Left ventricle myocardium inferior (tissue), 1 donor: ENCODE results near the gene APLP2. TPM values are rescaled to one million over a fixed set of nuclear protein-coding genes. Genes with fewer than 3 reads are reported as not detected.

Source experiments
- DNase-seq: peaks from one replicate; pipeline ENCODE4 v3.0.0-alpha.2; 2020
- H3K27ac ChIP-seq: fragments of 200-600 bp; replicated peaks from 2 replicates; pipeline ENCODE4 v1.8.0; 2021
- H3K27me3 ChIP-seq: fragments of 200-600 bp; 2 replicates; pipeline ENCODE4 v1.8.0; 2021; ENCODE audit warnings: low read depth
- H3K36me3 ChIP-seq: fragments of 200-600 bp; 2 replicates; pipeline ENCODE4 v1.8.0; 2021
- H3K4me1 ChIP-seq: fragments of 200-600 bp; 2 replicates; pipeline ENCODE4 v1.8.0; 2021
- H3K4me3 ChIP-seq: fragments of 200-600 bp; 2 replicates; pipeline ENCODE4 v1.8.0; 2021; ENCODE audit warnings: mild to moderate bottlenecking, moderate library complexity
- H3K9me3 ChIP-seq: fragments of 200-600 bp; replicated peaks from 2 replicates; pipeline ENCODE4 v1.8.0; 2021
- intact Hi-C: fragments of 100-400 bp; cut with micrococcal nuclease; formaldehyde crosslinking; loops from one replicate; pipeline ENCODE4 v1.11.0; 2022
- total RNA-seq: library from RNA; stranded (reverse); fragmentation: NEBNext Ultra II Directional; extraction: Animal tissue kit (Norgen Biotek cat#: 25700); gene quantifications from one replicate; pipeline ENCODE4 v1.2.1, GENCODE V29; 2021
- TF ChIP-seq, protein P1 (sequence below): fragments of 200-600 bp; IDR thresholded peaks from 2 replicates; pipeline ENCODE4 v1.8.0; 2021; ENCODE audit warnings: antibody characterized with exemption, mild to moderate bottlenecking, borderline replicate concordance
- donor health status: DM: no; HTN: yes; CAD: no; lungs with severe emphysema.

APLP2 gene
- total RNA-seq, 1 donor from 2014 or later: 325 TPM

GRCh38 chr11:130025371-130025770 is 44.3 kb upstream of the APLP2 start:
- no peak overlapping the region for H3K4me3 ChIP-seq
- H3K36me3 ChIP-seq: no peaks in the 10 kb centered on the region
- no peak overlapping the region for H3K27ac ChIP-seq
- no peaks in the 10 kb centered on the region for H3K27me3 ChIP-seq
- DNase-seq: no peak
- no peaks in the 10 kb centered on the region for H3K9me3 ChIP-seq
- TF ChIP-seq, protein P1, sequence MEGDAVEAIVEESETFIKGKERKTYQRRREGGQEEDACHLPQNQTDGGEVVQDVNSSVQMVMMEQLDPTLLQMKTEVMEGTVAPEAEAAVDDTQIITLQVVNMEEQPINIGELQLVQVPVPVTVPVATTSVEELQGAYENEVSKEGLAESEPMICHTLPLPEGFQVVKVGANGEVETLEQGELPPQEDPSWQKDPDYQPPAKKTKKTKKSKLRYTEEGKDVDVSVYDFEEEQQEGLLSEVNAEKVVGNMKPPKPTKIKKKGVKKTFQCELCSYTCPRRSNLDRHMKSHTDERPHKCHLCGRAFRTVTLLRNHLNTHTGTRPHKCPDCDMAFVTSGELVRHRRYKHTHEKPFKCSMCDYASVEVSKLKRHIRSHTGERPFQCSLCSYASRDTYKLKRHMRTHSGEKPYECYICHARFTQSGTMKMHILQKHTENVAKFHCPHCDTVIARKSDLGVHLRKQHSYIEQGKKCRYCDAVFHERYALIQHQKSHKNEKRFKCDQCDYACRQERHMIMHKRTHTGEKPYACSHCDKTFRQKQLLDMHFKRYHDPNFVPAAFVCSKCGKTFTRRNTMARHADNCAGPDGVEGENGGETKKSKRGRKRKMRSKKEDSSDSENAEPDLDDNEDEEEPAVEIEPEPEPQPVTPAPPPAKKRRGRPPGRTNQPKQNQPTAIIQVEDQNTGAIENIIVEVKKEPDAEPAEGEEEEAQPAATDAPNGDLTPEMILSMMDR: no peak
- no peaks in the 10 kb centered on the region for H3K4me1 ChIP-seq
- intact Hi-C loops: no loop called here

GRCh38 chr11:130029137-130029536 is 40.6 kb upstream of the APLP2 start:
- no peak overlapping the region for H3K27ac ChIP-seq
- H3K4me1 ChIP-seq: no peaks in the 10 kb centered on the region
- intact Hi-C loops: no loop called here
- no peak for DNase-seq
- no peaks in the 10 kb centered on the region for H3K9me3 ChIP-seq
- H3K4me3 ChIP-seq: no peak overlapping the region
- no peaks in the 10 kb centered on the region for H3K27me3 ChIP-seq
- H3K36me3 ChIP-seq: no peaks in the 10 kb centered on the region
- TF ChIP-seq, protein P1: no peak

DNA sequence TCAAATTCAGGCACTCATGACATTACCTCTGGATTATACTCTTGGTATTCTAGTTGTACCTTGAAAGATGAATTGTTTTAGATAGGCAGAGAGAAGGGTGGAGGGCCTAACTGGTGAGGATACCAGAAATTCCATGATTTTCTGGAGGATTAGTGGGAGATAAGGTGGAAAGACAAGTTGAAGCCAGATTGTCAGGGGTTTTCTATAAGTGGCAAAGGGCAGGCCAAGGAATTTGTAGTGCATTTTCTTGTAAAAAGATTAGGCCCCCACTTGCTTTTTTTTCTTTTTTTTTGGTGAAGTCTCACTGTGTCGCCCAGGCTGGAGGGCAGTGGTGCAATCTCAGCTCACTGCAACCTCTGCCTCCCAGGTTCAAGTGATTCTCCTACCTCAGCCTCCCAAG is 38.6 kb upstream of the APLP2 start:
- TF ChIP-seq, protein P1: no peak
- H3K4me1 ChIP-seq: no peaks in the 10 kb centered on the region
- intact Hi-C loops: no loop called here

DNA sequence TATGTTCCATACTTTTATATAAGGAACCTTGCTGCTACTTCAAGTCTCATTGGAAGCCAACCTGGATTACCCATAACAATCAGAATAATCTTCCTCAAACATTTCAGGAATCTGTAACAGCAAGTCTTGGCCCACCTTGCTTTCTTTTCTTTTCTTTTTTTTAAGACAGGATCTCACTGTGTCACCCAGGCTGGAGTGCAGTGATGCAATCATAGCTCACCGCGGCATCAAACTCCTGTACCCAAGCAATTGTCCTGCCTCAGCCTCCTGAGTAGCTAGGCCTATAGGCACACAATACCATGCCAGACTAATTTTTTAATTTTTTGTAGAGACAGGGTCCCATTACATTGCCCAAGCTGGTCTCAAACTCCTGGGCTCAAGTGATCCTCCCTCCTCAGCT is 37.7 kb upstream of the APLP2 start:
- TF ChIP-seq, protein P1: no peak
- no peaks in the 10 kb centered on the region for H3K9me3 ChIP-seq
- no peaks in the 10 kb centered on the region for H3K27me3 ChIP-seq
- no peak overlapping the region for H3K27ac ChIP-seq
- no peak for DNase-seq
- no peak overlapping the region for H3K4me3 ChIP-seq
- no peaks in the 10 kb centered on the region for H3K4me1 ChIP-seq
- no peaks in the 10 kb centered on the region for H3K36me3 ChIP-seq
- intact Hi-C loops: no loop called here

More for the DNA sequence above, 38.6 kb upstream of the APLP2 start:
- H3K4me3 ChIP-seq: no peak overlapping the region
- no peaks in the 10 kb centered on the region for H3K36me3 ChIP-seq
- H3K9me3 ChIP-seq: no peaks in the 10 kb centered on the region
- no peak overlapping the region for H3K27ac ChIP-seq
- no peaks in the 10 kb centered on the region for H3K27me3 ChIP-seq
- DNase-seq: no peak

DNA sequence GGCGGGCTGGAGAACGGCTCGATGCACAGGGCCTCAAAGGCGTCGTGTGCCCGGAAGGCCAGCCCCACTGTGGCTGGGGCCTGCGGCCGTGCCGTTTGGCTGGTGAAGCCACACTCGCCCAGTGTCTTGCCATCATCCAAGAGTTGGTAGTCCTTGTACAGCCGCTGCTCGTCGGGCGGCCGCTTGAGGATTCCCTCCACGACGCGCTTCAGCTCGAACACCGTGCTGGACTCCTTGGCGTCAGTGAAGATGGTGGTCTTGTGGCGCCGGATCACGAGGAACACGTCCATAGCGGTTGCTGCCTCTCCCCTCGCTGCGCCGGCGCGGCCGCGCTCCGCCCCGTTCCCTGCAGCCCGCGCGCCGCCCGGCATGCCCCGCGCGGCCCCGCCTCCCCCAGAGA is 36.8 kb upstream of the APLP2 start:
- no peak for DNase-seq
- Histone ChIP-seq H3K36me3 (no peaks in the 10 kb centered on the region), H3K4me3 (no peak overlapping the region), H3K4me1 (no peaks in the 10 kb centered on the region), H3K27ac (no peak overlapping the region), H3K27me3 (no peaks in the 10 kb centered on the region), H3K9me3 (no peaks in the 10 kb centered on the region)
- intact Hi-C loops: no loop called here
- TF ChIP-seq, protein P1: no peak

DNA sequence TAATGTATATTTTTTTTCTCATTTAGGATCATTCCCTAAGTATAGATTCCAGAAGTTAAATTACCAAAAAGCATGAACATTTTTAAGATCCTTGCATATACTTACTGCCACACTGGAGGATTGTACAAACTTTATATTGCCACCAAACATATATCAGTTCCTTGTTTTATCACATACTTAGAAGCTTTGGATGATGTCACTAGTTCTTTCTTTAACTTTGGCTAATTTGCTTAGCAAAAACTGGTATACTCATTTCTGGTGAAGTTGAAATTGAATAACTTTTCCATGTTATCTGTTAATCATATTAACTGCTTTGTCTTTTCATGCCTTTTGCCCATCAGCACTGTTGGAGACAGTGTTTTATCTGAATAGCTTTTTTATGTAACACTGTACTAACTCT is 35.5 kb upstream of the APLP2 start:
- intact Hi-C loops: no loop called here
- TF ChIP-seq, protein P1: no peak

More for the DNA sequence above, 35.5 kb upstream of the APLP2 start:
- DNase-seq: no peak
- H3K4me1 ChIP-seq: no peaks in the 10 kb centered on the region
- H3K27me3 ChIP-seq: peaks cover 4% of the 10 kb centered on the region
- no peak overlapping the region for H3K27ac ChIP-seq
- no peak overlapping the region for H3K4me3 ChIP-seq
- no peaks in the 10 kb centered on the region for H3K36me3 ChIP-seq
- H3K9me3 ChIP-seq: no peaks in the 10 kb centered on the region
